GM21367 (cell line): Measurements from ENCODE around the gene PPP2R5B.

Source experiments
- ATAC-seq: cut with Tn5 transposase; IDR thresholded peaks from one replicate; pipeline ENCODE4 v1.9.1; 2021; ENCODE audit not compliant: unreplicated experiment

Gene PPP2R5B

GRCh38 chr11:64928957-64929356 lies 4.5 kb downstream of the PPP2R5B start:
- ATAC-seq: no peak

- no peak for ATAC-seq
Measured at GRCh38 chr11:64929625-64930024, 5.1 kb downstream of the PPP2R5B start.

GRCh38 chr11:64930340-64930739 lies 5.9 kb downstream of the PPP2R5B start:
- no peak for ATAC-seq

GRCh38 chr11:64931290-64931689 lies 6.8 kb downstream of the PPP2R5B start:
- ATAC-seq: no peak

GRCh38 chr11:64932324-64932723 lies 7.8 kb downstream of the PPP2R5B start:
- ATAC-seq: no peak

GRCh38 chr11:64933213-64933934 lies 8.9 kb downstream of the PPP2R5B start:
- ATAC-seq: no peak

GRCh38 chr11:64933935-64934681 lies 9.6 kb downstream of the PPP2R5B start:
- no peak for ATAC-seq

GRCh38 chr11:64934682-64935358 lies 10.3 kb downstream of the PPP2R5B start:
- no peak for ATAC-seq

GRCh38 chr11:64935359-64936081 lies 11.0 kb downstream of the PPP2R5B start, which contains the start of gene GPHA2:
TSS of gene GPHA2 (minus strand) at chr11:64935893. CDS start at chr11:64935460, 433 bp downstream.
- no peak for ATAC-seq

GRCh38 chr11:64936539-64936938 lies 12.1 kb downstream of the PPP2R5B start:
- ATAC-seq: no peak

GRCh38 chr11:64947208-64947814 lies 22.8 kb downstream of the PPP2R5B start:
- no peak for ATAC-seq

- ATAC-seq: no peak
Measured at GRCh38 chr11:64951529-64951928, 27.0 kb downstream of the PPP2R5B start.

- ATAC-seq: no peak
Measured at GRCh38 chr11:64954201-64954600, 29.7 kb downstream of the PPP2R5B start.

- no peak for ATAC-seq
Measured at GRCh38 chr11:64959498-64959897, 35.0 kb downstream of the PPP2R5B start.

GRCh38 chr11:64960719-64961118 lies 36.2 kb downstream of the PPP2R5B start:
- no peak for ATAC-seq

GRCh38 chr11:64963072-64963631 lies 38.7 kb downstream of the PPP2R5B start:
- ATAC-seq: no peak

- ATAC-seq: no peak
Measured at GRCh38 chr11:64967375-64967774, 42.9 kb downstream of the PPP2R5B start.

GRCh38 chr11:64969209-64969608 lies 44.7 kb downstream of the PPP2R5B start:
- no peak for ATAC-seq

GRCh38 chr11:64970731-64971151 lies 46.3 kb downstream of the PPP2R5B start:
- no peak for ATAC-seq
